Mucosa of gallbladder (tissue), 1 donor: Measurements from ENCODE around the gene XPR1. TPM values are rescaled to one million over a fixed set of nuclear protein-coding genes. Genes with fewer than 3 reads are reported as not detected.

Source experiments
- DNase-seq: peaks from one replicate; pipeline ENCODE4 v3.0.0-alpha.2; 2020; ENCODE audit warnings: low spot score
- total RNA-seq: library from RNA; stranded (reverse); gene quantifications from one replicate; pipeline ENCODE4 v1.2.1, GENCODE V29; 2021
- donor health status: DM: no; HTN: no; CAD: no.

XPR1 gene
- total RNA-seq, 1 donor from 2014 or later: 32.6 TPM

DNA sequence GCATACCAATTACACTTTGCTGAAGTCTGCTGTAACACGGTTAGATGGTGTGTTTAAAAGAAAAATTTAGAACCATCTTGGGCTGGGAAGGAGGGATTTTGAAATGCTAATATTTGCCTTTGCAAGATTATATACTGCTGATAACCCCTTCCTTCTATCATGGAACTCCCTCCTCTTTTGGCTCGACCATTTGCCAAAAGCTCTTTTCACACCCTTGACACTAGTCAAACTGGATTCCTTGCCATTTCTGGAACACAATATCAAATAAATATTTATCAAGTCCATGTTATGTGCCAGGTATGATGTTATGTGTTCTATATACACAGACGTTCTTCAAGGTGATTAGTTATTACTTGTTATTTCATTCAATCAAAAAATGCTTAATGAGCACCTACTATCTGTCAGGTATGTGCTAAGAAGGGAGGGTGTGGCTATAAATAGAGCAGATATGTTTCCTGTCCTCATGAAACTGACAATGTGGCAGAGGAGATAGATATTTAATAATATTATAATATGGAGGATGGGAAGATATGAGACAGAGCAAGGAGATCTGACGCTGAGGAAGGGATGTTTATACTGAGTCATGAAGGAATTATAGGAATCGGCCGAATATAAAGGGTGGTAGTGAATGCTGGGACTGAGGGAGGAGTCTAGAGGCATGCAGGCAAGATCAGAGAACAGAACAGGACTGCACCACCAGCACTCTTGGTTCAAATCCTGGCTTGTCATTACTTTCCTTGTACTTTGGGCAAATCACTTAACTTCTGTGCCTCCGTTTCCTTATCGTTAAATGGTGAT lies 16.1 kb upstream of the XPR1 start:
- DNase-seq: no peak

DNA sequence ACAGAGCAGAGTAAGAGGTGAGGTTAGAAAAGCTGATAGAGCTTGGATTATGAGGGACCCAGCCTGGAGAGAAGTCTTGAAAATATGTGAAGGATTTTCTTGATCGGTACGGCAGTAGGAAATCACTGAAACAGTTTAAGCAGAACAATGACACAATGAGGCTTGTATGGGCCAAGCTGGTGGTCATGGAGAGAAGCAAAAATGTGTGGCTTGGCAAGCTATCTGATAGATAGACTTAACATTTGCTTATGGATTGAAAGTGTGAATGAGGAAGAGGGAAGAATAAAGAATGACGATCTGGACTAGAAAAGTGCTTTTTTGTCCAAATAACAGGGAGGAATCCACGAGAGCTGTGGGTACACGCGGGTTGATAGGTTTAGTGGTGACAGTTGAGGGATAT lies 15.4 kb upstream of the XPR1 start:
- no peak for DNase-seq

DNA sequence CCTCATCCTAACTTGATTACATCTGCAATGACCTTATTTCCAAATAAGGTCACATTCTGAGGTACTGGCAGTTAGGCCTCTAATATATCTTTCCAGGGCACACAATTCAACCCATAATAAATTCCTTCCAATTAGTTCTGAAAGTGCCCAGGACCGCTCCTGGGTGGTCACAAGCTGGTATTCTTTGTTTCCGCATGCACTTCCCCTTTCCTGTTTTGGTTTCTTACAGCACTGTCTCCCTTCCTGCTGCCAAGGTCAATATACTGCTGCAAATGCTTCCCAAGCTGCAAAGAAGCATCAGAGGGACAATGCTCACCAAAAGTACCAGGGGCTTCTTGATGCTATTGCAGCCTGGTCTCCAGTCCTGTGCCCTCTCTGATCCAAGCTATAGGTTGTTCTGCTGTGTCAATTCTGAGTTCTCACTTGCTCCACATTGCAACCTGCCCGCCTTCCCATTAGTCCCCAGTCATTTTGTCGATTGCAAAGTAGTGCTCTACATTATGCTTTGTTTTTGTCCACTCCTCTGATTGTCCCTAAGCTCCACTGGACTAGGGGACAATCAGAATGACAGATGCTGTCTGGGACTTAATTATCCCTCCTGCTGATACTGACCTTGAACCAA lies 13.9 kb upstream of the XPR1 start:
- DNase-seq: no peak

DNA sequence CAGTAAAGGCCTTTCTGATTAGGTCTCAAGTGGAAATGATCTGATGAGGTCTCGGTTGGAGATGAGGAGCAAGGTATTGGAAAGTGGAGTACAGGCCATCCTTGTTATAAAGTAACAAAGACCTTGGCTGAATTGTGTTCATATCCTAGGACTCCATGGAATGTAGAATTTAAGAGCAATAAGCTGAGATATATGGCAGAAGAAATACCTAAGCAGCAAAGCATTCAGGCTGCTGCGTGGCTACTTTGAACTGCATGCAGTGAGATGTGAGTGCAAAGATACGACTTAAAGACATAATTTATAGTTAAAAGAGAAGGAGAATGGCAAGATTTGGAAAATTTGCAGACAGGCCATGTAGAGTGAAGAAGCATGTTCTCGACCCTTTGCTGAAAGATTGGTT lies 11.2 kb upstream of the XPR1 start:
- no peak for DNase-seq

DNA sequence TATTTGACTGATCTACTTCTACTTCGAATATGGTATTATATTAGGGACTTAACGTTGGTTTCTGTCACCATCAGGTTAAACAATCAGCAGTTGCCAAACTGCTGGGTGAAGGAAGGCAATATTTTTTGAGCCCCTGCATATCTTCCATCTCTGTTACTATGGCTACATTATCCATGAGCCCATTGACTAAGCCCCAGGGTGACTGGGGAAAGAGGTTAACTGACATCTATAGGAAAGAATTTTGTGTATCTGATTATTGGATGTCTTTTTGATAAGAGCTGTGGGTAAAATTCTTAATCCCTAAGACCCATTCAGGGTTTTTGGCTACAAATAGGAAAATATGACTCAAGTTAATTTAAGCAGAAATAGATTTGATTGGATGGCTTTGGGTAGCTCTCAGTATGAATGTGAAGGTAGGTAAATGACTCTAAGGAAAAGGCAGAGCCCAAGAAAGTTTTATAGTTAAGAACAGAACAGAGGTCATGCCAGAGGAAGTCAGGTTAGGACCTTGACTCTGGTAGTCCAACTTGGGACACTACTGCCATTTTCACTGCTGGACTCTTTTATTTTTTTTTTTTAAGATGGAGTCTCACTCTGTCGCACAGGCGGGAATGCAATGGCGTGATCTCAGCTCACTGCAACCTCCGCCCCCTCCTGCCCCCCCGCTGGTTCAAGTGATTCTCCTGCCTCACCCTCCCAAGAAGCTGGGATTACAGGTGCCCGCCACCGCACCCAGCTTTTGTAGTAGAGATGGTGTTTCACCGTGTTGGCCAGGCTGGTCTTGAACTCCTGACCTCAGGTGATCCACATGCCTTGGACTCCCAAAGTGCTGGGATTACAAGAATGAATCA lies 8.9 kb upstream of the XPR1 start:
- DNase-seq: no peak

DNA sequence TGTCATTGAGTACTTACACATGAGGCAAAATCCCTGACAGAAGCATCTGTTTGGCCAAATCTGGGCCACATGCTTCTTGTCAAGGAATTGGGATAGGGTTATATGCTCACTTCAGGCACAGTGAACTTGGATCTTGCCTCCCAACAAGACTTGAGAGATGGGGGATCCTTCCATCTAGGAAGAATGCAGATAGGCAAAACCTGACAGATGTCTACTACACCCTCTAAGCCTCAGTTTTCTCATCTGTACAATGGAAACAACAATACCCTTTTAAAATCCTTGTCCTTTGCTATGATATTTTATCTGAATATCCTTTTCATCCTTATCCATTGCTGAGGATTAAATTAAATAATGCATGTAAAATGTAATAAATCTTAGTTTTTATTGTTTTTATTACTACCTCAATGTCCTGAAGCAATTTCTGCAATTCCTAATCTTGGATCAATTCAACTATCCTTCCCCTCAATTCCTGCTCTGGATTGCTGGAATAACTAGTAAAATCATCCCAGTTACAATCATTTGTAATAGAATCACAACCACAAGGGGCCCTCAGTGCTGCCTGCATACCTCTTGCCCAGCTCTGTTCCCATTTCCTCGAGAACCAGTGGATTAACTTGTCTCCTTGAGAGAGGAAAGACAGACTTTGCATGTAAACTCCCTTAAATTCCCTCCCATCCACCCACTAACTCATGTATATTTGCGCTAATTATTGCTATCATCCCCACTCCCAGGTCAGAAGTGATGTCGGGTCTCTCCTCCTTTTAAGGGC lies 8.1 kb upstream of the XPR1 start:
- no peak for DNase-seq

DNA sequence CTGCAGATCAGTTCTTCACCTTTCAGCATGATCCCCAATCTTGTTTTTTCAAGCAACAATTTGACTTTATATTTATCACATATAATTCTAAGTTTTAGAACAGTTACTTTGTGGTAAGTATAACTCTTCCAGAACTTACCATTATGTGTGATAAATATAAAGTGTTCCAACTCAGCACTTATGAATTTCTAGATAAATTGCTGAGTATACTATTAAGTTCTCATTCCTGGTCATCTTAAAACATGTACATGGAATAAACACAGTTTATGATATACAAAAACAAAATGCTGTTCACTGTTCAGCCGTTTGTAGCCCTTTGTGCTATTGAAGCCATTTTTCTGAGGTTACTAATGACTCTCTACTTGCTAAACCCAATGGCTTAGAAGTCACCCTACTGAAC lies 5.1 kb upstream of the XPR1 start:
- no peak for DNase-seq

DNA sequence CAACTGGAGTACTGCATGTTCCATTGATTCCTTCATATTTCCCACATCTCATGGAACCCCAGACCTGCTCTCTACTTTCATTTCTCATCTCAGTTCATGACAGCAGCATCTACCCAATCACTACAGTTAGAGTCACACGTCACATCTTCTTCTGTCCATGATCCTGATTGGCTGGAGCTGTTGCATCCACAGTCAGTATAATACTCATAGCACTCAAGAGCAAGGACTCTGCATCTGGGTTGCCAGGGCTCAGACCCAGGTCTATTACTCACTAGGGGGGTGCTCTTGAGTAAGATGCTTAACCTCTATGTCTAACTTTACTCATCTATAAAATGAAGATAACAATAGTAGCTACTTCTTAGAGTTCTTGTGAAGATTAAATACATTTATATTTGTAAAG lies 4.4 kb upstream of the XPR1 start:
- no peak for DNase-seq

DNA sequence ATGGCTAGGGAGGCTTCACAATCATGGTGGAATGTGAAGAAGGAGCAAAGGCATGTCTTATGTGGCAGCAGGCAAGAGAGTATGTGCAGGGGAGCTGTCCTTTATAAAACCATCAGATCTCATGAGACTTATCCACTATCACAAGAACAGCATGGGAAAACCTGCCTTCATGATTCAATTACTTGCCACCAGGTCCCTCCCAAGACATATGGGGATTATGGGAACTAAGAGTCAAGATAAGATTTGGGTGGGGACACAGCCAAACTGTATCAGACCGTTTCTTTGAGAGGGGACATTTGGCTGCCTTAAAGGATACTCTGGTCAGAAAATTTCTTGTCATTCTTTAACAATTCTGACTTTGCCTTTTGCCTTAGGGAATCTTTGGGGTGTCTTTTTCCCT lies 3.2 kb upstream of the XPR1 start:
- DNase-seq: no peak

DNA sequence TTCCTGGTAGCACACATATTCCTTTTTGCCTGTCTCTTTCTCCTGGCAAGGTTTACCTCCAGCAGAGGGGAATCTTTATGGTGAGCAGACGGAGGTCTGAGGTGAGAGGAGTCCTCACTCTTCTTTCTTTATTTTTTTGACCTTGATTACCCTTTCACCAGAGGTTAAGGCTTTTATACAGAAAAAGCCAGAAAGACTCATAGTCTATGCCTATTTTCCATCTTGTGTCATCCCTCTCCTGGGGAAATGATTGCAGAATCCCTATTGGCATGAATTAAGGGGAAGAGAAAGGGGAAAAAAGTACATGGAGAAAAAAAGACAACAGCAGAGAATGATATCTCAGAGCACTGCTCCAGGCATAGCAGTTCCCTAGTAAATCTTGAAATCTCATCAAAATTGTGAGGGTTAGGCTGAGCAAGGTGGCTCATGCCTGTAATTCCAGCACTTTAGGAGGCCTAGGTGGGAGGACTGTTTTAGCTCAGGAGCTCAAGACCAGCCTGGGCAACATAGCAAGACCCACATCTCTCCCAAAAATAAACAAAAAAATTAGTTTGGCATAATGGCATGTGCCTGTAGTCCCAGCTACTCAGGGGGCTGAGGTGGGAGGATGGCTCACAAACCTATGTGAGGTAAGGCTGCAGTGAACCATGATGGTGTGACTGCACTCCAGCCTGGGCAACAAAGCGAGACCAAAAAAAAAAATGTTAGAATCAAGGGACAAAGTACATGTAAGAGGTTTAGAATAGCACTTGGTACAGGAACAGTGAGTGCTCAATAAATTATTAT lies 1.2 kb upstream of the XPR1 start:
- no peak for DNase-seq

DNA sequence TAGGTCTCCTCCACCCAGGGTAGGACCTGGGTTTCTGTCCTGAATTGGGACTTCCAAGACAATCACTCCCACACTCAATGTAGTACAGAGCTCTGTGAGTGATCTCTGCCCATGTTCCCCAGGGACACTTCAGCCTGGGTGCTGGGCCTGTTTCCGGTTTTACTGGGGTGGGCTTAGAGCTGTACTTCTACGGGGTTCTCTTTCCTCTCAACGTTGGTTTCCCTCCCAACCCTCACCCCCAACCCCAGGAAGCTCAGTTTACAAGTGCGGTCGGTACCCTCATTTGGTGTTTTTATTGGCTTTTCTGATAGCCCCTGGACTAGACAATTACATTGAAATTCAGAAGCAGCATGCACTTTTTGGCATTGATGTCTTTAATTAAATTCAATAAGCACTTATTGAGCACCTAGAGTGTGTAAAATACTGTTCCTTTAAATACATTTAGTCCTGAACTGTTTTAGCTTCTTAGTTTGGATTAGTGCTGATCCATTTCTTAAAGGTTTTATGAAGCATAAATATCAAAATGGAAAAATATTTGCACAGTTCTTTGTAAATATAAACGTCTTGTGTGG lies 542 bp upstream of the XPR1 start:
- no peak for DNase-seq

DNA sequence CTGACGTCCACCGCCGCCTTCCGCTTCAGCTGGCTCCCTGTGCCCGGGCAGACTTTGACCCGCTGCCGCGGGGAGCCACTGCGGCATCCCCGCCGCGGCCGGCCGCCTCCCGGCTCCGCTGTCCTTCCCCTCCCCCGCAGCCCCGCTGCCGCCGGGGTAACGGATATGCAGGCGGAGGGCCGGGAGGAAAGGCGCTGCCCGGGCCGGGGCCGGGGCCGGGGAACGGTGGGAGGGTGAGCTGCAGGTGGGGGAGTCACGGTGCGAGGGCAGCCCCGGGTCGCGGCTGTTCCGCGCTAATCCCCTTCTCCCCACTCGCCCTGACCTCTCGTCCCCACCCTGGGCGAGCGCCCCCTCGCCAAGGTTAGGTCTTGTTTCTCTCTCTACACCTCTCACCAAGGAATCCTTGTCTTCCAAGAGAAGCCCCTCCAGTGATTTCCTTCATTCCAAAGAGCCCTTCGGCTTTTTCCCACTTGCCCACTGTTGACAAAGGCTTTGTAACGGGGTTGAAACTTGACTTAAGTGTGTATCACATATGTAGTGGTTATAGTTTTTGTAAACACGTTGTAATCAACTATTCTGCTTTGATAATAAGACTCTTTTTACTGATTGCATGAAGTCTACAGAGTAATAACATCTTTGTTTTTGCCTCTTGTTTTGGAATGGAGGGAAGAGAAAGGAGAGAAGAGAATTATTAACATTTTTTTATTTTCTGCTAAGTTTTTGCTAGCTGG lies 669 bp downstream of the XPR1 start:
- DNase-seq: peak; percentile 54

DNA sequence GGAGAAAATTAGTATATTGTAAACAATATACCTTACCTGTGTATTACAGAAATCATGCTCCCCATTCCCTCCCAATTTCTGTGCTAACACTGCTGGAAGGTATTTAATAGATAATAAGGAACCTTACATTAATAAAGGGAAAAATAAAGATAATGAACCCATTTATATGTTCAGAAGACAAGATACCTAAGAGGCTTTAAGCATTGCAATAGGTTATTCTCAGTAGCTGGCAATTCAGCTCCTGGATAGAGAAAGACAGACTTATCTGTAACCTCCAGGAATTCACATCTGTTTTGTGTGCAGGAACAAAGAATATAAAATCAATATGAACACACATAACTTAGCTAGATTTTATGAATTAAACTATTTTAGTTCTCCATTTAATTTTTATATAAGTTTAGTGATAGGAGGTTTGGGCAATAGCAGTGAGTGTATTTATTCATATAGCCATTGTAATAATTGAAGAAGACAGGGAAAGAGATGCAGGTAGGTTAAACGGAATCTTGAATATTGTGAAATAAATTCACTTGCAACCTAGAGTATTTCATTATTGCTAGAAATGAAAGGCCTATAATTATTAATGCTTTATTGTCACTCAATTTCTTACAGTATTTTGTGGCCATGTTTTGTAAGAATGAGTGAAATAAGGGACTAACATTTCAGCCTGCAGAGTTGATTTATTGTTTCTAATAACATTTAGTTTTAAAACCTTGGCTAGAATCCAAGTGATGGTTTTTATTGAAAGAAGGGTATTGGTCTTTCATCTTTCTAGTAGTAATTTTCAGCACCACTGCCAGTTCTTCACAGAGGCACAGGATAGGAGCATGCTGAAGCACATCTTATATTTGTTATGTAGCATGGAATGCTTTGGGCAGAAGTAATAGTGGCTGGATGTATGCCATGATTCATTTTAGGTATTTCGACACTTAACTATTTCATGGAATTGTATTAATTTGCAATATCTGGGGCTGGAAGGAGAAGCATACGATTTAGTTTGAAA lies 1.5 kb downstream of the XPR1 start:
- no peak for DNase-seq

DNA sequence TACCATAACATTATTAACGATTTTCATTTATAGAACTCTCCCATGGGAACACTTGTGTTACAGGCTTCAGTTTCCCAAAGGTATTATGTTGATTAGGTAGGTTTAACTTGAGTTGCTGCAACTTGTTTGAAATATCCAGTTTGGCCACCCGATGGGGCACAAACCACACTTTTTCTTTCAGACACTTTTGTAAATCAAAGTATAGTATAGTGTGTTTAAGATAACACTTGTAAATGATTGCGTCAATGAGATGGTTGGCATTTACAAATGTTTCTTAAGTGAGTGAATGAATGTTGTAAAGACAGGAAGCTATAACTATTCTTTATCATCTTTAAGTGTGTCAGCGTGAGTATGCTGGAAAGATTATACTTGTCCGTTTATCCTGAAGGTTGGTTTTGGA lies 4.3 kb downstream of the XPR1 start:
- no peak for DNase-seq

DNA sequence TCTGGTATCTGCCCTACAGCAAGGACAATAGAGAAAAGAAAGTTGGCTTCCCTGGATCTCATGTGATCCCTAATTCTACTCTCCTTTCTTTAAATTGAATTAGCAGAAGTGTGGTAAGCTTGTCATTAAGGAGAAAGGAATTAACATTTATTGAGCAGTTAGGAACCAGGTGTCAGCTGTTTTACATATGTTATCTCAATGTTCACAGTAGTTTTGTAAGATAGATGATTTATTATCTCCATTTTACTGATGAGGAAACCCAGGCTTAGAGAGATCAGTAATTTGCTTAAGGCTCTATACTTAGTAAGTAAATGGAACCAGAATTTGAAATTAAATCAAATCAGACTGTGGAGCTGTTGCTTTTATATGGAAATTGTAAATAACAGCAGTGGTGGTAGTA lies 8.0 kb downstream of the XPR1 start:
- DNase-seq: no peak

DNA sequence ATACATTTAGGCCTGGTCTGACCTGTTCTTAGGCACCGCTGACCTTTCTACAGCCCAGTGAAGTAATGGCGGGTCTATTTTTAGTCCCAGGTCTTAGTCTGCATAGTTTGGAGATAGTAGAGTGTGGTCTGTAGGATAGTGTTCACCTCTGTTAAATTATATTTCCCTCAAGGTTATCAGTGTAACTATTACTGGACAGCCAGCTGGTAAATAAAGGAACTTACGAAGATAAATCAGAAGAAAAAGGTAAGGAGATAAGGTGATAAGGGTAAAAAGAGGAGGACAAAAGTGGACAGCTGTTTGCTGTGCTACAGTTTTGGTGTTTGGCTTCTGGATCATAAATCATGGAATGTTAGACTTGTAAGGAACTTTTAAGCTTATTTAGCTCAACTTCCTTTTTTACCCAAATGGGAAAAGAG lies 8.7 kb downstream of the XPR1 start:
- no peak for DNase-seq

DNA sequence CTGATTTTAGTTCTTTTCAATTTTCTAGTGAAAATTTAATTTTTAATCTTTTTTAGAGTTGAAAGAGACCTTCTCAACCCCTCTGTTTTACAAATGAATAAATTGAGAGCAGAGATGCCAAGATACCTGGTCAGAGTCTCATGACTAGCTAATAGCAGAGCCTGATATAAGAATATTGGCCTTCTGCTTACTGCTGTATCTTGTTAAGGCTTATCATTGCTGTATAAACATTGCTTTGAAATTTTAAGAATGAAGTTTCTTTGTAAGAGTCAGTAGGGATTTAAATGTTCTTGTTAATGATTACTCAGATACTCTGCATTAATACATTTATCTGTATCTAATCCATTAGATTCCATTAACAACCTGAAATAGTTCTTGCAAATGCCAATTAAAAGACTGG lies 9.8 kb downstream of the XPR1 start:
- no peak for DNase-seq

DNA sequence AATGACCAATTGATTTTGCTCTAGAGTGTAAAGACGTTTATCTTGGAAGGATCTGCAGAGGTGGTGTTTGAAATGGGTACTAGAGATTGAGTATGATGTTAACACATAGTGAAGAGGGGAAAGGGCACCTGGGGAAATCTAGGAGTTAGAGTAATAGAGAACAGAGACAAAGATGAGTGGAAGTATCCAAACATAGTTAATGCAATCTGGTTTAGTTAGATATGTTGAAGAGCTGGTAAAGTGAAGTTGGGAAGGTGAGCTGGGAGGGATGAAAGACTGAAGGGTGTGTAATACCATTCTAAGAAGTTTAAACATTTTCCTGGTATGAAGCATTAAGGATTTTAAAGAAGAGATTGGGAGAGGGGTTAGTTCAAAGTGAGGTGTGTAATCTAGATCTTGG lies 11.0 kb downstream of the XPR1 start:
- DNase-seq: no peak

DNA sequence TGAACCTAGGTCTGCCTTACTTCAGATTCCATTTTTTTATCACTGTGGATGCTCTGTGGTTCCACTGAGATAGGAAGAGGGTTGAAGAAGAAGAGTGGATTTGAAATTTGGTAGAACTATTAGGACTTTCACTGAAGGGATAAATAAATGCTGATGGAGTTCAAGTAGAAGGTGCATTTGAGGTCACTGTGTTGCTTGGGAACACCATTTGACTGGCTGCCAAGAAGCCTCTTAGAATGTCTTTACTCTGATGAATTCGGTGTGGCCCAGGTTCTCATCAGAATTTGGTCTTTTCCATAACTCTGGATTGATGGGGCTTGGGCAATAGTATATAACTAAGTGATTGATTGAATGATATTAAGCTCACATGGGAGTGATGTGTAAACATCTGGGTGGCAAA lies 11.9 kb downstream of the XPR1 start:
- DNase-seq: no peak
